ENCODE measurements around the gene FBXL5. TPM values are rescaled to one million over a fixed set of nuclear protein-coding genes. Genes with fewer than 3 reads are reported as not detected.

The FBXL5 gene
- total RNA-seq, 1 donor, result 107 TPM

- no peak for TF ChIP-seq CTCF (IDR thresholded peaks at IDR 0.05; ENCODE audit: insufficient read depth, low read length)
- DNase-seq (ENCODE audit: low read depth), result peak; percentile 56
- no peak overlapping the region for H3K4me3 ChIP-seq (ENCODE audit: low read depth, low read length)
Measured at GRCh38 chr4:15688051-15688450, 32.9 kb upstream of the FBXL5 start.

- DNase-seq (ENCODE audit: low read depth), result no peak
- no peak overlapping the region for H3K4me3 ChIP-seq (ENCODE audit: low read depth, low read length)
- TF ChIP-seq CTCF (IDR thresholded peaks at IDR 0.05; ENCODE audit: insufficient read depth, low read length), result no peak
Measured at GRCh38 chr4:15684498-15684897, 29.3 kb upstream of the FBXL5 start.

- H3K4me3 ChIP-seq (ENCODE audit: low read depth, low read length), result peak overlapping the region; percentile 90
- DNase-seq (ENCODE audit: low read depth), result no peak
- TF ChIP-seq CTCF (IDR thresholded peaks at IDR 0.05; ENCODE audit: insufficient read depth, low read length), result no peak
Measured at GRCh38 chr4:15683143-15683495, 28.0 kb upstream of the FBXL5 start.

- DNase-seq (ENCODE audit: low read depth), result peak; percentile 48
- TF ChIP-seq CTCF (IDR thresholded peaks at IDR 0.05; ENCODE audit: insufficient read depth, low read length), result no peak
- peak overlapping the region; percentile 90 for H3K4me3 ChIP-seq (ENCODE audit: low read depth, low read length)
Measured at GRCh38 chr4:15682242-15683142, 27.3 kb upstream of the FBXL5 start.

- TF ChIP-seq CTCF (IDR thresholded peaks at IDR 0.05; ENCODE audit: insufficient read depth, low read length), result peak; percentile 42
- peak; percentile 98 for DNase-seq (ENCODE audit: low read depth)
Measured at GRCh38 chr4:15681372-15682241, 26.4 kb upstream of the FBXL5 start, which contains the start of gene FAM200B. Gene FAM200B, plus strand, starts transcription at chr4:15681827. Its CDS starts 5,151 bp downstream, at chr4:15686978.

GRCh38 chr4:15681067-15681371 is 25.9 kb upstream of the FBXL5 start:
- no peak for DNase-seq (ENCODE audit: low read depth)
- peak overlapping the region; percentile 83 for H3K4me3 ChIP-seq (ENCODE audit: low read depth, low read length)
- no peak for TF ChIP-seq CTCF (IDR thresholded peaks at IDR 0.05; ENCODE audit: insufficient read depth, low read length)

More at GRCh38 chr4:15681372-15682241, 26.4 kb upstream of the FBXL5 start, which contains the start of gene FAM200B:
- H3K4me3 ChIP-seq (ENCODE audit: low read depth, low read length), result peak within 1 kb of the TSS; percentile 90

Data from fibroblast of the aortic adventitia (primary cell).